ENCODE data around the gene CTTNBP2NL.

DNA sequence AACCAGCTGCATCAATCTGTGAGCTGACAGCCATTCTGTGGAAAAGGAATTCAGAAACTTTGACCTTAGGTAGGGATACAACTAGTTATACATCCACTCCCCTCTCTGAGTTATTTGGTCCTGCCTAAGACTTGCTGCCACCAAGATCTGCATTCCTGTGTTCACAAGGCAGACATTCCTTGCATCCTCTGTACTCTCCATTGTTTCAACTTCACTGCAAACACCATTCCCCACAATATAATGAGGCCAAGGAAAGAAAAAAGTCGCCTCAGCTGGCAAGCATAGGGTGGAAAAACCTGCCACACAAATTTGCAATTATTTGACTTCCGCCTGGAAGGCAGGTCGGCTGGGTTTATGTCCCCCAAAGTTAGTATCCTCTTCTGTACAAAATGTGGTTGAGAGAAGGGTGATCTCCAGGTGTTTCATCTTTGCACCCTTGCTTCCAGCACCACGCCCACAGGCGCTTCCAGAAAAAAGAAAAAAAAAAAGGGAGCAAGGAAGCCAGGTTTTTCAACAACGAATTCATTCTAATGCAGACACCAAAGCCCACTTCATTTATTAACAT lies 676 bp upstream of the CTTNBP2NL start:
- TF ChIP-seq, protein P1, sequence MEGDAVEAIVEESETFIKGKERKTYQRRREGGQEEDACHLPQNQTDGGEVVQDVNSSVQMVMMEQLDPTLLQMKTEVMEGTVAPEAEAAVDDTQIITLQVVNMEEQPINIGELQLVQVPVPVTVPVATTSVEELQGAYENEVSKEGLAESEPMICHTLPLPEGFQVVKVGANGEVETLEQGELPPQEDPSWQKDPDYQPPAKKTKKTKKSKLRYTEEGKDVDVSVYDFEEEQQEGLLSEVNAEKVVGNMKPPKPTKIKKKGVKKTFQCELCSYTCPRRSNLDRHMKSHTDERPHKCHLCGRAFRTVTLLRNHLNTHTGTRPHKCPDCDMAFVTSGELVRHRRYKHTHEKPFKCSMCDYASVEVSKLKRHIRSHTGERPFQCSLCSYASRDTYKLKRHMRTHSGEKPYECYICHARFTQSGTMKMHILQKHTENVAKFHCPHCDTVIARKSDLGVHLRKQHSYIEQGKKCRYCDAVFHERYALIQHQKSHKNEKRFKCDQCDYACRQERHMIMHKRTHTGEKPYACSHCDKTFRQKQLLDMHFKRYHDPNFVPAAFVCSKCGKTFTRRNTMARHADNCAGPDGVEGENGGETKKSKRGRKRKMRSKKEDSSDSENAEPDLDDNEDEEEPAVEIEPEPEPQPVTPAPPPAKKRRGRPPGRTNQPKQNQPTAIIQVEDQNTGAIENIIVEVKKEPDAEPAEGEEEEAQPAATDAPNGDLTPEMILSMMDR (IDR thresholded peaks at IDR 0.05), result no peak
- TF ChIP-seq POLR2AphosphoS5 (IDR thresholded peaks at IDR 0.05) (no peak), EP300 (IDR thresholded peaks at IDR 0.05) (no peak), POLR2A (IDR thresholded peaks at IDR 0.05) (no peak)

All from suprapubic skin (tissue), 4 donors.